ENCODE results near the gene HEATR5A. TPM values are rescaled to one million over a fixed set of nuclear protein-coding genes. Genes with fewer than 3 reads are reported as not detected.

Gene HEATR5A
- total and polyA plus RNA-seq, 2 donors from 2014 or later, result 8.0 to 30.4 TPM

GRCh38 chr14:31294746-31295405 is 125.5 kb downstream of the HEATR5A start:
- Histone ChIP-seq H3K9ac (ENCODE audit: low read length in 3 of 3) (no peak overlapping the region), H3K4me3 (ENCODE audit: low read length in 3 of 3) (no peak overlapping the region), H3K9me3 (ENCODE audit: control insufficient read depth in 2 of 3, insufficient read depth in 1 of 3, low read length in 3 of 3) (no peaks in the 10 kb centered on the region), H3K27me3 (ENCODE audit: control insufficient read depth, insufficient read depth, low read length) (no peaks in the 10 kb centered on the region), H3K27ac (ENCODE audit: low read depth in 2 of 2, low read length in 2 of 2) (no peak overlapping the region), H3K4me1 (ENCODE audit: control insufficient read depth in 2 of 3, insufficient read depth in 2 of 3, low read depth in 1 of 3, low read length in 3 of 3) (no peaks in the 10 kb centered on the region), H3K36me3 (ENCODE audit: control insufficient read depth in 2 of 3, insufficient read depth in 3 of 3, low read length in 3 of 3) (peaks cover 0 to 2% (median 0%) of the 10 kb centered on the region in 3 donors)
- DNase-seq, result no peak
- FAIRE-seq, result no peak
- intact Hi-C loops (cut with DNase I), result no loop called here
- TF ChIP-seq CTCF (IDR thresholded peaks at IDR 0.05; ENCODE audit: borderline replicate concordance, extremely low read depth, insufficient read depth), result no peak

GRCh38 chr14:31292937-31293616 is 127.3 kb downstream of the HEATR5A start:
- H3K9me3 ChIP-seq (ENCODE audit: control insufficient read depth in 2 of 3, insufficient read depth in 1 of 3, low read length in 3 of 3), result no peaks in the 10 kb centered on the region
- intact Hi-C loops (cut with DNase I), result no loop called here
- no peak overlapping the region for H3K9ac ChIP-seq (ENCODE audit: low read length in 3 of 3)

GRCh38 chr14:31291210-31291609 is 129.1 kb downstream of the HEATR5A start:
- Histone ChIP-seq H3K4me1 (ENCODE audit: control insufficient read depth in 2 of 3, insufficient read depth in 2 of 3, low read depth in 1 of 3, low read length in 3 of 3) (no peaks in the 10 kb centered on the region), H3K27me3 (ENCODE audit: control insufficient read depth, insufficient read depth, low read length) (no peaks in the 10 kb centered on the region), H3K4me3 (ENCODE audit: low read length in 3 of 3) (no peak overlapping the region), H3K9ac (ENCODE audit: low read length in 3 of 3) (no peak overlapping the region), H3K36me3 (ENCODE audit: control insufficient read depth in 2 of 3, insufficient read depth in 3 of 3, low read length in 3 of 3) (peaks cover 0 to 2% (median 0%) of the 10 kb centered on the region in 3 donors), H3K27ac (ENCODE audit: low read depth in 2 of 2, low read length in 2 of 2) (no peak overlapping the region), H3K9me3 (ENCODE audit: control insufficient read depth in 2 of 3, insufficient read depth in 1 of 3, low read length in 3 of 3) (no peaks in the 10 kb centered on the region)
- no peak for FAIRE-seq
- no peak for DNase-seq
- TF ChIP-seq CTCF (IDR thresholded peaks at IDR 0.05; ENCODE audit: borderline replicate concordance, extremely low read depth, insufficient read depth), result no peak
- intact Hi-C loops (cut with DNase I), result no loop called here

More at GRCh38 chr14:31292937-31293616, 127.3 kb downstream of the HEATR5A start:
- TF ChIP-seq CTCF (IDR thresholded peaks at IDR 0.05; ENCODE audit: borderline replicate concordance, extremely low read depth, insufficient read depth), result no peak
- DNase-seq, result no peak
- H3K27me3 ChIP-seq (ENCODE audit: control insufficient read depth, insufficient read depth, low read length), result no peaks in the 10 kb centered on the region
- H3K36me3 ChIP-seq (ENCODE audit: control insufficient read depth in 2 of 3, insufficient read depth in 3 of 3, low read length in 3 of 3), result peaks cover 0 to 2% (median 0%) of the 10 kb centered on the region in 3 donors
- FAIRE-seq, result no peak
- no peak overlapping the region for H3K4me3 ChIP-seq (ENCODE audit: low read length in 3 of 3)
- no peaks in the 10 kb centered on the region for H3K4me1 ChIP-seq (ENCODE audit: control insufficient read depth in 2 of 3, insufficient read depth in 2 of 3, low read depth in 1 of 3, low read length in 3 of 3)
- no peak overlapping the region for H3K27ac ChIP-seq (ENCODE audit: low read depth in 2 of 2, low read length in 2 of 2)

Measured in kidney (tissue), 14 donors.